GM18951 (cell line): ENCODE measurements around the gene UBR4.

Experiments used
- POLR2A ChIP-seq: IDR thresholded peaks from 4 replicates; pipeline ENCODE4 v1.6.1; 2011; ENCODE audit warnings: mild to moderate bottlenecking; ENCODE audit not compliant: insufficient read length, insufficient read depth; ENCODE audit errors: extremely low read depth
- in situ Hi-C: fragments of 300-500 bp; cut with MboI; formaldehyde crosslinking; loops from one replicate; pipeline ENCODE4 v1.12.0; 2022; ENCODE audit warnings: low sequenced_read_pairs, mixed read lengths, inconsistent platforms; ENCODE audit not compliant: unreplicated experiment

UBR4 gene

GRCh38 chr1:19036041-19036812 is 173.8 kb downstream of the UBR4 start:
- in situ Hi-C loops, result no loop called here
- TF ChIP-seq POLR2A, result no peak

- in situ Hi-C loops, result no loop called here
- no peak for TF ChIP-seq POLR2A
These were observed 174.6 kb downstream of the UBR4 start for GRCh38 chr1:19035377-19036040.

GRCh38 chr1:19034721-19035120 is 175.3 kb downstream of the UBR4 start:
- in situ Hi-C loops, result no loop called here
- TF ChIP-seq POLR2A, result no peak

GRCh38 chr1:19033926-19034680 is 176.0 kb downstream of the UBR4 start:
- in situ Hi-C loops, result no loop called here
- TF ChIP-seq POLR2A, result no peak

GRCh38 chr1:19033515-19033839 is 176.6 kb downstream of the UBR4 start:
- TF ChIP-seq POLR2A, result no peak
- in situ Hi-C loops, result no loop called here

- in situ Hi-C loops, result no loop called here
- no peak for TF ChIP-seq POLR2A
These were observed 177.2 kb downstream of the UBR4 start for GRCh38 chr1:19032701-19033514.

- in situ Hi-C loops, result no loop called here
- no peak for TF ChIP-seq POLR2A
These were observed 177.7 kb downstream of the UBR4 start for GRCh38 chr1:19032413-19032695.

- in situ Hi-C loops, result no loop called here
- no peak for TF ChIP-seq POLR2A
These were observed 180.6 kb downstream of the UBR4 start for GRCh38 chr1:19029191-19030085.

- TF ChIP-seq POLR2A, result no peak
- in situ Hi-C loops, result no loop called here
These were observed 181.4 kb downstream of the UBR4 start for GRCh38 chr1:19028546-19029129.

GRCh38 chr1:19028110-19028509 is 182.0 kb downstream of the UBR4 start:
- in situ Hi-C loops, result no loop called here
- no peak for TF ChIP-seq POLR2A
